Measurements from ENCODE around the gene PMPCA. TPM values are rescaled to one million over a fixed set of nuclear protein-coding genes. Genes with fewer than 3 reads are reported as not detected.
A peak's percentile ranks its signal among the peaks of the same experiment; 100 is the strongest.

The PMPCA gene
- polyA plus RNA-seq, 1 of the 3 experiments (the other 2 are of a cell fraction), result 125 TPM

DNA sequence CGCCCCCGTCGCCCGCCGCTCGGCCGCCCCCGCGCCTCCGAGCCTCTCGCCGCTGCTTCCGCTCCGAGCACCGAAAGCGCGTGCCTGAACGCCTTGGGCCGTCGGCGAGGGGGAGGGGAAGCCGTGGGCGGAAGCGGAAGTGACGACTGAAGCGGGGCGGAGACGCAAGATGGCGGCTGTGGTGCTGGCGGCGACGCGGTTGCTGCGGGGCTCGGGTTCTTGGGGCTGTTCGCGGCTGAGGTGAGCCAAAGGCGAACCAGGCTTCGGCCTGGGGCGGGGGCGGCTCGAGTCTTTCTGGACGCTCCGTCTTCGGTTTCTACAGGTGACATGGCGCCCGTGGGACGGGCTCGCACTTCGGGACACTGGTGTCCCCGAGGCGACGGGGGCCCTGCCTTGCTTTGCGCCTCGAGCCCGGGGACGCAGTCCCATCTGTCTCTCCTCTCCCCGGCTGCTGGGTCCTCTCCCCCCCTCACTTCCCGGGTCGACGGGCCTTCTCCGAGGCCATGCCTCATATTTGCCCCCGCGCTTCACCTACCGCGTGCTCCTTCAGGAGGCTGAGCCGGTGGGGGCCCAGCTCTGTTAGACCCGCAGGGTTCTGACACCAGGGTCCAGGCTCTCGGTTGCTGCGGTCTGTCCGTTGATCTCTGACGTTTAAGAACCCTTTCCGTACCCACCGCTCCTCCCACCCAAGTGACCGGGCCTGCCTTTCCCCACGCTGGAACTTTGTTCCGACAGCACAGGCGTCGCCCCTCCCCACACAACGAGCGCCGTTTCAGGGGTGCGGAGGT lies at the start of gene PMPCA, which contains the start of gene ENTR1 (continued):
- TF ChIP-seq, protein P1, sequence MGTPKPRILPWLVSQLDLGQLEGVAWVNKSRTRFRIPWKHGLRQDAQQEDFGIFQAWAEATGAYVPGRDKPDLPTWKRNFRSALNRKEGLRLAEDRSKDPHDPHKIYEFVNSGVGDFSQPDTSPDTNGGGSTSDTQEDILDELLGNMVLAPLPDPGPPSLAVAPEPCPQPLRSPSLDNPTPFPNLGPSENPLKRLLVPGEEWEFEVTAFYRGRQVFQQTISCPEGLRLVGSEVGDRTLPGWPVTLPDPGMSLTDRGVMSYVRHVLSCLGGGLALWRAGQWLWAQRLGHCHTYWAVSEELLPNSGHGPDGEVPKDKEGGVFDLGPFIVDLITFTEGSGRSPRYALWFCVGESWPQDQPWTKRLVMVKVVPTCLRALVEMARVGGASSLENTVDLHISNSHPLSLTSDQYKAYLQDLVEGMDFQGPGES (IDR thresholded peaks at IDR 0.05; ENCODE audit: low read depth, low read length), result no peak
- TF ChIP-seq MXI1 (IDR thresholded peaks at IDR 0.05; ENCODE audit: low read depth, low read length) (peak; percentile 78), GATA2 (CRISPR knock-in tag; IDR thresholded peaks at IDR 0.05) (no peak), FOXJ3 (CRISPR knock-in tag; IDR thresholded peaks at IDR 0.05) (no peak), TAF1 (IDR thresholded peaks at IDR 0.05; ENCODE audit: borderline replicate concordance, low read depth, low read length) (peak; percentile 97), ELF1 (IDR thresholded peaks at IDR 0.05) (peak; percentile 67)
- TF ChIP-seq, protein P2, sequence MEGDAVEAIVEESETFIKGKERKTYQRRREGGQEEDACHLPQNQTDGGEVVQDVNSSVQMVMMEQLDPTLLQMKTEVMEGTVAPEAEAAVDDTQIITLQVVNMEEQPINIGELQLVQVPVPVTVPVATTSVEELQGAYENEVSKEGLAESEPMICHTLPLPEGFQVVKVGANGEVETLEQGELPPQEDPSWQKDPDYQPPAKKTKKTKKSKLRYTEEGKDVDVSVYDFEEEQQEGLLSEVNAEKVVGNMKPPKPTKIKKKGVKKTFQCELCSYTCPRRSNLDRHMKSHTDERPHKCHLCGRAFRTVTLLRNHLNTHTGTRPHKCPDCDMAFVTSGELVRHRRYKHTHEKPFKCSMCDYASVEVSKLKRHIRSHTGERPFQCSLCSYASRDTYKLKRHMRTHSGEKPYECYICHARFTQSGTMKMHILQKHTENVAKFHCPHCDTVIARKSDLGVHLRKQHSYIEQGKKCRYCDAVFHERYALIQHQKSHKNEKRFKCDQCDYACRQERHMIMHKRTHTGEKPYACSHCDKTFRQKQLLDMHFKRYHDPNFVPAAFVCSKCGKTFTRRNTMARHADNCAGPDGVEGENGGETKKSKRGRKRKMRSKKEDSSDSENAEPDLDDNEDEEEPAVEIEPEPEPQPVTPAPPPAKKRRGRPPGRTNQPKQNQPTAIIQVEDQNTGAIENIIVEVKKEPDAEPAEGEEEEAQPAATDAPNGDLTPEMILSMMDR (IDR thresholded peaks at IDR 0.05), result no peak
- TF ChIP-seq, protein P3, sequence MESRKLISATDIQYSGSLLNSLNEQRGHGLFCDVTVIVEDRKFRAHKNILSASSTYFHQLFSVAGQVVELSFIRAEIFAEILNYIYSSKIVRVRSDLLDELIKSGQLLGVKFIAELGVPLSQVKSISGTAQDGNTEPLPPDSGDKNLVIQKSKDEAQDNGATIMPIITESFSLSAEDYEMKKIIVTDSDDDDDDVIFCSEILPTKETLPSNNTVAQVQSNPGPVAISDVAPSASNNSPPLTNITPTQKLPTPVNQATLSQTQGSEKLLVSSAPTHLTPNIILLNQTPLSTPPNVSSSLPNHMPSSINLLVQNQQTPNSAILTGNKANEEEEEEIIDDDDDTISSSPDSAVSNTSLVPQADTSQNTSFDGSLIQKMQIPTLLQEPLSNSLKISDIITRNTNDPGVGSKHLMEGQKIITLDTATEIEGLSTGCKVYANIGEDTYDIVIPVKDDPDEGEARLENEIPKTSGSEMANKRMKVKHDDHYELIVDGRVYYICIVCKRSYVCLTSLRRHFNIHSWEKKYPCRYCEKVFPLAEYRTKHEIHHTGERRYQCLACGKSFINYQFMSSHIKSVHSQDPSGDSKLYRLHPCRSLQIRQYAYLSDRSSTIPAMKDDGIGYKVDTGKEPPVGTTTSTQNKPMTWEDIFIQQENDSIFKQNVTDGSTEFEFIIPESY (IDR thresholded peaks at IDR 0.05; ENCODE audit: borderline replicate concordance, low read depth), result no peak

DNA sequence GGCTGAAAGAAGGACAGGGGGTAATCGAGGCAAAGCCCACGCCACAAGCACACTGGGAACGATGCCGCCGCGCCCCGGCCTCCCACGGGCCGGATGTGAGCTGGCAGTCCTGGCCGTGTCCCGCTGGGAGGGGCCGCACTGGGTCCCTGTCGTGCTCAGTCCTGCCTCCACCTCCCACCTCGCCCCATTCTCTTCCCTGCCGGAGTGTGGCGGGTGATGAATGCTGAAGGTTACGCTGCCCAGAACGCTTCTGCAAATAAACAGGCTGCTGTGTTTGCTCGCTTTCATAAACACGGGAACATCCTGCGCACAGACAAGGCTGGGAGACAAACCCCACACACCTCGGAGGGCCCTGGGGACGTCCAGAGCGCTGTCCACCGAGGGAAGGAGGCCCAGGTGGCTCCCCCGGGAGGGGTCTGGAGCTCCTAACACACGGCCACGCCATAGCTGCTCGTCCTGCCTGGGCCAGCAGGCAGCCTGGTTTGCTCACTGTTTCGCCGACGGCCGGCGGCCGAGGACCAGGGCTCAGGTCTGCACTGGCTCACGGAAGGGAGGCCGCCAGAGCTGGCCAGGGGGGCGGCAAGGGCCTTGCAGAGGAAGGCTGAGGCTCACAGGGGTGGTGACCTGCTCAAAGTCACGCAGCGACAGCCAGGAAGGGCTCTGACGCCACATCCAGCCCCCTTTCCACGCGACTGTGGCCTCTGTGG lies 49.3 kb upstream of the PMPCA start:
- no peaks in the 10 kb centered on the region for H3K9me2 ChIP-seq
- no peak overlapping the region for H3K4me3 ChIP-seq (ENCODE audit: low read depth in 2 of 2, low read length in 1 of 2)
- H3K36me3 ChIP-seq (replicated peaks in 1 of 2; ENCODE audit: control insufficient read depth in 1 of 2, insufficient read depth in 2 of 2, low read length in 1 of 2), result peaks cover 0 to 17% of the 10 kb centered on the region in 2 experiments
- 86% methylated on average over 15 of the region's 43 CpGs for WGBS (ENCODE audit: low lambda C conversion rate)
- H3F3A ChIP-seq (replicated peaks; ENCODE audit: insufficient read depth), result no peaks in the 10 kb centered on the region
- H3K9ac ChIP-seq, result no peak overlapping the region
- POLR2A ChIA-PET, result interaction anchor here (1.2 to 3.8 kb wide), 3 partner anchors 10 to 16 kb away, joined by 3 to 36 read pairs (median 8); partner anchors contain the start of gene CARD9
- no peaks in the 10 kb centered on the region for H3K9me3 ChIP-seq
- no peak overlapping the region for H2AFZ ChIP-seq (ENCODE audit: low read depth)
- no peaks in the 10 kb centered on the region for H3K27me3 ChIP-seq (ENCODE audit: insufficient read depth)
- CTCF ChIA-PET, result interaction anchor here (0.6 to 6.8 kb wide), 8 partner anchors 10 to 227 kb away, joined by 3 to 65 read pairs (median 18); partner anchors contain the start of genes CARD9, GPSM1 and SNAPC4
- peaks cover 0 to 61% of the 10 kb centered on the region in 2 experiments; a peak in 1 of 4 replicates for H3K4me1 ChIP-seq (ENCODE audit: control insufficient read depth in 1 of 2, insufficient read depth in 2 of 2, low read depth in 1 of 2, low read length in 1 of 2)
- H3K79me2 ChIP-seq (ENCODE audit: insufficient read depth), result no peaks in the 10 kb centered on the region
- 0 out of 2 replicates have a peak, but pooled peaks cover 3% of the 10 kb centered on the region for H4K20me1 ChIP-seq (ENCODE audit: insufficient read depth)
- no peak overlapping the region for H3K4me2 ChIP-seq
- TF ChIP-seq, protein P4, sequence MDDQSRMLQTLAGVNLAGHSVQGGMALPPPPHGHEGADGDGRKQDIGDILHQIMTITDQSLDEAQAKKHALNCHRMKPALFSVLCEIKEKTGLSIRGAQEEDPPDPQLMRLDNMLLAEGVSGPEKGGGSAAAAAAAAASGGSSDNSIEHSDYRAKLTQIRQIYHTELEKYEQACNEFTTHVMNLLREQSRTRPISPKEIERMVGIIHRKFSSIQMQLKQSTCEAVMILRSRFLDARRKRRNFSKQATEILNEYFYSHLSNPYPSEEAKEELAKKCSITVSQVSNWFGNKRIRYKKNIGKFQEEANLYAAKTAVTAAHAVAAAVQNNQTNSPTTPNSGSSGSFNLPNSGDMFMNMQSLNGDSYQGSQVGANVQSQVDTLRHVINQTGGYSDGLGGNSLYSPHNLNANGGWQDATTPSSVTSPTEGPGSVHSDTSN (IDR thresholded peaks at IDR 0.05), result no peak
- TF ChIP-seq SMC3 (IDR thresholded peaks at IDR 0.05; ENCODE audit: low read depth, low read length) (no peak), FOXJ3 (CRISPR knock-in tag; IDR thresholded peaks at IDR 0.05) (peak; percentile 71), YY1 (IDR thresholded peaks at IDR 0.05; ENCODE audit: low read depth) (no peak)
- peak overlapping the region in 1 of 2 experiments; percentile 96; a peak in 2 of 4 replicates for H3K27ac ChIP-seq (ENCODE audit: low read depth in 2 of 2, low read length in 1 of 2)
- DNase-seq, result peak; percentile 69

Data from SK-N-SH (cell line).